C4-2B (cell line): ENCODE results near the gene COL19A1.

Source experiments
- CTCF ChIP-seq: fragments of 450-650 bp; conservative IDR thresholded peaks from 2 replicates; pipeline ENCODE4 v1.5.1; 2017; ENCODE audit warnings: mild to moderate bottlenecking
- ZFX ChIP-seq: fragments of 450-650 bp; IDR thresholded peaks from 2 replicates; pipeline ENCODE4 v1.6.1; 2017

- TF ChIP-seq CTCF (no peak), ZFX (no peak)
Measured at GRCh38 chr6:70234561-70235236, 368.3 kb downstream of the COL19A1 start.
